Ascending aorta (tissue), 2 donors: ENCODE results near the gene LYST. TPM values are rescaled to one million over a fixed set of nuclear protein-coding genes. Genes with fewer than 3 reads are reported as not detected.

Experiments used
- DNase-seq, 2 donors: peaks; one replicate each; pipeline ENCODE4 v3.0.0-alpha.2; 2019; ENCODE audit warnings: low spot score in 2 of 2
- H3K27ac ChIP-seq, 2 donors: fragments of 200-600 bp; sonication (generic); one replicate each; pipeline ENCODE4 v1.5.1; 2016 to 2017; ENCODE audit warnings: mild to moderate bottlenecking in 1 of 2
- H3K27me3 ChIP-seq: fragments of 200-600 bp; sonication (generic); one replicate; pipeline ENCODE4 v1.5.1; 2017
- H3K36me3 ChIP-seq, 2 donors: fragments of 200-600 bp; sonication (generic); one replicate each; pipeline ENCODE4 v1.5.1; 2016
- H3K4me1 ChIP-seq, 2 donors: fragments of 200-600 bp; sonication (generic); one replicate each; pipeline ENCODE4 v1.5.1; 2016 to 2017; ENCODE audit warnings: mild to moderate bottlenecking in 1 of 2
- H3K4me3 ChIP-seq, 2 donors: fragments of 200-600 bp; sonication (generic); one replicate each; pipeline ENCODE4 v1.5.1; 2016 to 2017; ENCODE audit warnings: mild to moderate bottlenecking in 1 of 2
- H3K9me3 ChIP-seq, 2 donors: fragments of 200-600 bp; sonication (generic); one replicate each; pipeline ENCODE4 v1.5.1; 2016
- intact Hi-C: fragments of 100-400 bp; cut with DNase I; formaldehyde crosslinking; loops from one replicate; pipeline ENCODE4 v1.15.1; 2023
- total RNA-seq: library from RNA; depleted of rRNA; stranded (reverse); fragments of >200 nt; gene quantifications from one replicate; pipeline ENCODE4 v1.1.0, GENCODE V29; 2016
- TF ChIP-seq, protein P1 (sequence below), 3 experiments: fragments of 200-600 bp in 2 of 3; fragments of 450-650 bp in 1 of 3; sonication (generic) in 2 of 3; IDR thresholded peaks; one replicate each; pipeline ENCODE4 v1.5.1; 2016 to 2019; ENCODE audit warnings: antibody characterized with exemption in 3 of 3, mild to moderate bottlenecking in 1 of 3, moderate library complexity in 1 of 3

The LYST gene
- total RNA-seq, 1 donor from 2014 or later, result 169 TPM

DNA sequence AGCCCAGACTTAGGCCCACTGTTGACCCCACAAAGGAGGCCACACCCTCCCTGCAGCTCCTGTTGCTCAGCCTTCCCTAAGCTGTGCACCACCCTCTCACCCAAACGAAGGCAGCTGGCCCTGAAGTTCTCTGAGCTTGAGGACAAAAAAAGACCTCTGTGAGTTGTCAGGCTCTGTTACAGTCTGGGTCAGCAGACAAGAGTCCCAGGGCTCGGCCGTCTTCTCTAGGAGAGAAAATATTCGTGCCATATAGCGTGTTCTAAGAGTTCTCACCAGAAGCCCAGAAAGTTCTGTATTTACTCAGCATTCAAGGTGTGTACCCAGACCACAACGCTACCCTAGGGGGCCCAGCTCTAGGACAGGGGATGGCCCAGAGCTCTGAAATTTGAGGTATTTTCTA, 25.5 kb upstream of the LYST start:
- DNase-seq, result no peak
- TF ChIP-seq, protein P1, sequence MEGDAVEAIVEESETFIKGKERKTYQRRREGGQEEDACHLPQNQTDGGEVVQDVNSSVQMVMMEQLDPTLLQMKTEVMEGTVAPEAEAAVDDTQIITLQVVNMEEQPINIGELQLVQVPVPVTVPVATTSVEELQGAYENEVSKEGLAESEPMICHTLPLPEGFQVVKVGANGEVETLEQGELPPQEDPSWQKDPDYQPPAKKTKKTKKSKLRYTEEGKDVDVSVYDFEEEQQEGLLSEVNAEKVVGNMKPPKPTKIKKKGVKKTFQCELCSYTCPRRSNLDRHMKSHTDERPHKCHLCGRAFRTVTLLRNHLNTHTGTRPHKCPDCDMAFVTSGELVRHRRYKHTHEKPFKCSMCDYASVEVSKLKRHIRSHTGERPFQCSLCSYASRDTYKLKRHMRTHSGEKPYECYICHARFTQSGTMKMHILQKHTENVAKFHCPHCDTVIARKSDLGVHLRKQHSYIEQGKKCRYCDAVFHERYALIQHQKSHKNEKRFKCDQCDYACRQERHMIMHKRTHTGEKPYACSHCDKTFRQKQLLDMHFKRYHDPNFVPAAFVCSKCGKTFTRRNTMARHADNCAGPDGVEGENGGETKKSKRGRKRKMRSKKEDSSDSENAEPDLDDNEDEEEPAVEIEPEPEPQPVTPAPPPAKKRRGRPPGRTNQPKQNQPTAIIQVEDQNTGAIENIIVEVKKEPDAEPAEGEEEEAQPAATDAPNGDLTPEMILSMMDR (IDR thresholded peaks at IDR 0.05), result no peak
- Histone ChIP-seq H3K4me1 (no peaks in the 10 kb centered on the region), H3K9me3 (no peaks in the 10 kb centered on the region), H3K27ac (no peak overlapping the region), H3K4me3 (no peak overlapping the region), H3K36me3 (no peaks in the 10 kb centered on the region), H3K27me3 (no peaks in the 10 kb centered on the region)
- intact Hi-C loops, result no loop called here

DNA sequence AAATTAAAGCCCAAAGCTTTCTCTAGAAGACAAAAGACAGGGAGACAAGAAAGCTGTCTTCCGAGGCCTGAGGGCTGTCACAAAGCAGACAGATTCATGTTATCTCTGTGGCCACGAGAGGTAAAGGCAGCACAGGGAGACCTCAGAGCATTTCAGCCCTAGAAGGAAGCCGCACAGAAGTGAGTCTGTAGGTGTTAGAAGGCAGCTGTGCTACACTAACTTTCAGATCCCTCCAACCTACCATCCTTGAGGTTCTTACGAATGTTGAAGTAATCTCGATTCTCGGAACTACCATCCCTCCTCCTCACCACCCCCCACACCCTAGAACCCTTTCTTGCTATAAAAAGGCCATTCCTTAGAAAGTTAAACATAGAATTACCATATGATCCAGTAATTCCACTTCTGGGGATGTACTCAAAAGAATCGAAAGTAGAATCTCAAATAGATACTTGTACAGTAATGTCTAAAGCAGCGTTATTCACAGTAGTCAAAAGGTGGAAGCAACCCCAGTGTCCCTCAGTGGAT, 21.5 kb upstream of the LYST start:
- Histone ChIP-seq H3K4me3 (no peak overlapping the region), H3K4me1 (no peaks in the 10 kb centered on the region), H3K27me3 (no peaks in the 10 kb centered on the region), H3K9me3 (no peaks in the 10 kb centered on the region), H3K27ac (no peak overlapping the region), H3K36me3 (no peaks in the 10 kb centered on the region)
- TF ChIP-seq, protein P1 (IDR thresholded peaks at IDR 0.05), result no peak
- intact Hi-C loops, result no loop called here
- no peak for DNase-seq

DNA sequence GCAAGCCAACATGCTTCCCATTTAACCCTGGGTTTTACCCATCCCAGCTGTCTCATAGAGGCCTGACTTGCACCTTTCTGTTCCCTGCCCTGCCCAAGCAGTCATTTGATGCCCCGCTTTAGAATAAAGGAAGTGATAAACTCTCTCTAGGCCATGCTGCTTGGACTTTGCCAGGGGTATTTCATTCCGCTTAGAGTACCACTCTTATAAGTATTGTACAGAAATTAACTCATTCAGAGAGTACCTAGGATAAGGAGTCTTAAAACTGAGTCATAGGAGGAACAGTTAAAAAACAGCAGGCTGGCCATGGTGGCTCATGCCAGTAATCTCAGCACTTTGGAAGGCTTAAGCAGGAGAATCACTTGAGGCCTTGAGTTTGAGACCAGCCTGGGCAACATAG, 21.0 kb upstream of the LYST start:
- no peak for DNase-seq
- no peaks in the 10 kb centered on the region for H3K27me3 ChIP-seq
- intact Hi-C loops, result no loop called here
- H3K4me1 ChIP-seq, result no peaks in the 10 kb centered on the region
- H3K9me3 ChIP-seq, result no peaks in the 10 kb centered on the region
- TF ChIP-seq, protein P1 (IDR thresholded peaks at IDR 0.05), result no peak
- no peak overlapping the region for H3K27ac ChIP-seq
- H3K4me3 ChIP-seq, result no peak overlapping the region
- no peaks in the 10 kb centered on the region for H3K36me3 ChIP-seq

DNA sequence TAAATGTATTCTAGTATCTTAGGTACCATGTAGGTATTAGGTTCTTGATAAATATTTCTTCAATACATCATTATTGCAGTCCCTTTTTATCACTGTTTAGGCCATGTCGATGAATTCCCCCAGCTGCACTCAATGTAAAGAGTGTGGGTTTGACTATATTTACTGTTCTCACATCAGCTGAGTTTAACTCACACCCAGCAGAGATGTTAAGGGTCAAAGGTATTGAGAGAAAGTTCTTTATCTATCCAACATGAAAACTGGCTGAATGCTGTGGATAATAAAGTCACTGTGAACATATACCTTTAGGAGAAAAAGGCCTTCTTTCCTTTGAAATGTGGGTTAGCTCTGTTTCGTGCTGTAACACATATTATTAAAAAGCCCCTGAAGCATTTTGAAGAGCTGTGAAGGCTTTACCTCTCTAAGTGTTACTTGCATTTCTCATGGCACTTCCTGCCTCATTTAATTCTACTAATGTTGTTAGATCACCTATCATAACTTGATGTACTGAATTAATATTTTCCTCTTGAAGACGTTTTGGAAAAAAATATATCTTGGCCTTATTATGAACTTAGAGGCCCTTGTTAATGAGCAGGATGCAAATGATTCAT, 19.1 kb upstream of the LYST start:
- Histone ChIP-seq H3K27ac (no peak overlapping the region), H3K9me3 (no peaks in the 10 kb centered on the region), H3K27me3 (no peaks in the 10 kb centered on the region), H3K36me3 (no peaks in the 10 kb centered on the region), H3K4me3 (no peak overlapping the region), H3K4me1 (peaks cover 0 to 3% of the 10 kb centered on the region in 2 donors)
- TF ChIP-seq, protein P1 (IDR thresholded peaks at IDR 0.05), result no peak
- intact Hi-C loops, result no loop called here
- no peak for DNase-seq

DNA sequence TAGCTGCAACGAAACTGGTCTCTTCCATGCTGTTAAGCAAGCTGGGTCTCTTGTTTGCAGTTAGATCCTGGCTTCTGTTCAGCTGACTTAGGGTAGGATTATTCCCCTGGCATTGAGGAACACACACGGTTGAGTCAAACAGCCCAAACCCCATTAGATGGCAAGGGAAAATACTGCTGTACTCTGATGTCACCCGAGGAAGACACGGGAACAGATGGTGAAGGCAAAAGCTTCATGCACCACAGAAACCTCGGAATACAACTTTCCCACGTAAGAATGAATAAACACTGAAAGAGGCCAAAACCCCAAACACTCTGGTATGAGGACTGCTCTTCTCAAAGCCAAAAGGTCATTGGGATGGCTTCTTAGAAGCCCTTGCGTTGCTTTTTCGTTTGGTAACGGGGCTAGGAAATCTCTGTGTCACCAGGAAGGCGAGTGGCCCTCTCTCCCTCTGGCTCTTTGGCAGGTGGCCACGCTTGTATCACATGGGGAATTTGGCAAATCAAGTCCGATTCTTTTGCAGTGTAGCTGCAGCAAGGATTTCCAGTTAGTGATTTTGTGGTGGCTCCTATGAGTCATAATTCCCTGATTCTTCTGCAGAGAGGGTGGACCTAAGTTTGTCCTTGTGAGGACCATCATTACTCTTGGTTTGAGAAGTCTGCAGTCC, 16.7 kb upstream of the LYST start:
- H3K4me1 ChIP-seq, result peaks cover 0 to 3% of the 10 kb centered on the region in 2 donors
- peak overlapping the region; percentile 65 to 73 for H3K27ac ChIP-seq
- peak; percentile 67 to 95 for DNase-seq
- H3K36me3 ChIP-seq, result no peaks in the 10 kb centered on the region
- H3K27me3 ChIP-seq, result no peaks in the 10 kb centered on the region
- peak overlapping the region; percentile 27 to 51 for H3K4me3 ChIP-seq
- TF ChIP-seq, protein P1 (IDR thresholded peaks at IDR 0.05), result no peak
- intact Hi-C loops, result loop anchor here (1.0 kb wide), 2 partner anchors 16 to 25 kb away; no protein-coding TSS in a partner anchor
- no peaks in the 10 kb centered on the region for H3K9me3 ChIP-seq
